T-cell (primary cell): Measurements from ENCODE around the gene RBM23. TPM values are rescaled to one million over a fixed set of nuclear protein-coding genes. Genes with fewer than 3 reads are reported as not detected.
A peak's percentile ranks its signal among the peaks of the same experiment; 100 is the strongest.

Source experiments
- ATAC-seq, 4 experiments: fragments of 200-7000 bp in 3 of 4; fragments of 150-1000 bp in 1 of 4; cut with Tn5 transposase; replicated peaks in 1 of 4; 1 replicate in 3 of 4; 2 replicates in 1 of 4; pipeline ENCODE4 v1.10.0; 2021; ENCODE audit warnings: moderate library complexity in 3 of 4, mild to moderate bottlenecking in 2 of 4, moderate number of reproducible peaks in 1 of 4
- CTCF ChIA-PET, 2 donors: fragments of 300-600 bp; sonication (Branson Sonifier 250); formaldehyde crosslinking; loops; one replicate each; lab custom pipeline; 2022; ENCODE audit warnings: antibody characterized with exemption in 2 of 2; lab: Charles Lee
- POLR2A ChIA-PET, 2 donors: fragments of 300-600 bp; sonication (Branson Sonifier 250); formaldehyde crosslinking; loops; one replicate each; lab custom pipeline; 2022; ENCODE audit warnings: antibody characterized with exemption in 2 of 2; lab: Charles Lee
- DNase-seq, 35 experiments: peaks; one replicate each; pipeline versions ENCODE4 v3.0.0 to v3.0.0-alpha.2; 2013 to 2023
- H3K27ac ChIP-seq: one replicate; pipeline ENCODE4 v1.5.1; 2013; ENCODE audit warnings: low read length
- H3K27me3 ChIP-seq, 2 experiments: replicated peaks in 1 of 2; 1 replicate in 1 of 2; 2 replicates in 1 of 2; pipeline versions ENCODE4 v1.6.1 to v1.7.0; 2013; ENCODE audit warnings: low read length in 1 of 2, mixed read lengths in 1 of 2; ENCODE audit not compliant: control insufficient read depth in 2 of 2, insufficient read depth in 2 of 2; ENCODE audit errors: extremely low read depth in 1 of 2
- H3K36me3 ChIP-seq, 2 donors: 1 replicate in 1 of 2; 2 replicates in 1 of 2; pipeline versions ENCODE4 v1.6.1 to v1.7.0; 2013; ENCODE audit warnings: low read length in 1 of 2; ENCODE audit not compliant: control insufficient read depth in 2 of 2, insufficient read depth in 1 of 2; ENCODE audit errors: extremely low read depth in 1 of 2
- H3K4me1 ChIP-seq, 2 experiments: 1 replicate in 1 of 2; 2 replicates in 1 of 2; pipeline versions ENCODE4 v1.6.1 to v1.7.0; 2013; ENCODE audit warnings: low read length in 2 of 2, mixed read lengths in 1 of 2; ENCODE audit not compliant: insufficient read depth in 2 of 2, control insufficient read depth in 1 of 2; ENCODE audit errors: extremely low read depth in 1 of 2
- H3K4me3 ChIP-seq, 2 donors: 1 replicate in 1 of 2; 2 replicates in 1 of 2; pipeline versions ENCODE4 v1.5.1 to v1.7.0; 2013; ENCODE audit warnings: mild to moderate bottlenecking in 2 of 2, low read length in 1 of 2, moderate library complexity in 1 of 2; ENCODE audit not compliant: control insufficient read depth in 1 of 2; ENCODE audit errors: extremely low read depth in 1 of 2
- H3K9me3 ChIP-seq: 2 replicates; pipeline ENCODE4 v1.7.0; 2013
- H3K27ac Mint-ChIP-seq, 2 donors: one replicate each; pipeline ENCODE4 v1.8.0; 2020 to 2021; ENCODE audit warnings: mild to moderate bottlenecking in 2 of 2, mixed read lengths in 2 of 2
- H3K27me3 Mint-ChIP-seq, 2 donors: one replicate each; pipeline ENCODE4 v1.8.0; 2021 to 2022; ENCODE audit warnings: mixed read lengths in 2 of 2
- H3K36me3 Mint-ChIP-seq: one replicate; pipeline ENCODE4 v1.8.0; 2021; ENCODE audit warnings: mixed read lengths
- H3K4me1 Mint-ChIP-seq, 3 donors: one replicate each; pipeline ENCODE4 v1.8.0; 2020 to 2022; ENCODE audit warnings: mixed read lengths in 3 of 3, mild to moderate bottlenecking in 1 of 3
- H3K4me3 Mint-ChIP-seq, 3 donors: one replicate each; pipeline ENCODE4 v1.8.0; 2020 to 2022; ENCODE audit warnings: mild to moderate bottlenecking in 3 of 3, mixed read lengths in 3 of 3, moderate library complexity in 3 of 3
- H3K9me3 Mint-ChIP-seq, 3 donors: one replicate each; pipeline ENCODE4 v1.8.0; 2020 to 2022; ENCODE audit warnings: mixed read lengths in 3 of 3
- WGBS: methylation state at CpG from one replicate; pipeline ENCODE4 v1.1.5; 2013; ENCODE audit warnings: missing lambda C conversion rate; ENCODE audit not compliant: insufficient coverage; 5-methylcytosine and 5-hydroxymethylcytosine counted together
- total RNA-seq, 35 experiments: library from RNA in 6 of 35; stranded (reverse) in 6 of 35; fragments of 120-200 nt in 1 of 35; gene quantifications; one replicate each; pipeline versions ENCODE4 v1.2.1 to v1.2.4 and lab custom pipeline; 2013 to 2026

RBM23 gene
- total RNA-seq, 5 donors from 2014 or later (not counting 1 experiment from before 2014, with no cell fraction given), result 88.7 to 102 (median 94.7) TPM

GRCh38 chr14:22929961-22930364 is 11.0 kb upstream of the RBM23 start:
- DNase-seq (peak in 1 of 35 experiments; percentile 9), ATAC-seq (peak in 1 of 4 experiments; percentile 1)
- WGBS, result 0% methylated on average over 1 of the region's 2 CpGs
- peak overlapping the region; percentile 97 to 99 for H3K4me3 ChIP-seq
- peaks cover 5 to 19% (median 11%) of the 10 kb centered on the region in 3 donors for H3K4me1 Mint-ChIP-seq
- no peaks in the 10 kb centered on the region for H3K27me3 Mint-ChIP-seq
- no peak overlapping the region for H3K4me3 Mint-ChIP-seq
- H3K9me3 ChIP-seq, result no peaks in the 10 kb centered on the region
- peaks cover 12% of the 10 kb centered on the region for H3K36me3 Mint-ChIP-seq
- peaks cover 9 to 20% of the 10 kb centered on the region in 2 experiments for H3K4me1 ChIP-seq
- H3K27ac Mint-ChIP-seq, result no peak overlapping the region
- ChIA-PET CTCF (interaction anchor here (0.5 to 3.5 kb wide), 34 partner anchors 9 to 1077 kb away, joined by 3 to 50 read pairs (median 4); partner anchors contain the start of genes ACIN1 (in 1 of the 2), AJUBA (in 1 of the 2), C14orf119 (in 1 of the 2) and CDH24 (in 1 of the 2)), POLR2A (interaction anchor here (0.5 to 4.4 kb wide), 6 partner anchors 11 to 1057 kb away, joined by 3 to 48 read pairs (median 5); partner anchors contain the start of genes ACIN1 (in 1 of the 2), C14orf119 (in 1 of the 2), DAD1 (in 1 of the 2) and OXA1L (in 1 of the 2))
- H3K27ac ChIP-seq, result peak overlapping the region; percentile 89
- H3K9me3 Mint-ChIP-seq, result no peaks in the 10 kb centered on the region
- H3K27me3 ChIP-seq, result no peaks in the 10 kb centered on the region
- H3K36me3 ChIP-seq, result peaks cover 0 to 10% of the 10 kb centered on the region in 2 donors

DNA sequence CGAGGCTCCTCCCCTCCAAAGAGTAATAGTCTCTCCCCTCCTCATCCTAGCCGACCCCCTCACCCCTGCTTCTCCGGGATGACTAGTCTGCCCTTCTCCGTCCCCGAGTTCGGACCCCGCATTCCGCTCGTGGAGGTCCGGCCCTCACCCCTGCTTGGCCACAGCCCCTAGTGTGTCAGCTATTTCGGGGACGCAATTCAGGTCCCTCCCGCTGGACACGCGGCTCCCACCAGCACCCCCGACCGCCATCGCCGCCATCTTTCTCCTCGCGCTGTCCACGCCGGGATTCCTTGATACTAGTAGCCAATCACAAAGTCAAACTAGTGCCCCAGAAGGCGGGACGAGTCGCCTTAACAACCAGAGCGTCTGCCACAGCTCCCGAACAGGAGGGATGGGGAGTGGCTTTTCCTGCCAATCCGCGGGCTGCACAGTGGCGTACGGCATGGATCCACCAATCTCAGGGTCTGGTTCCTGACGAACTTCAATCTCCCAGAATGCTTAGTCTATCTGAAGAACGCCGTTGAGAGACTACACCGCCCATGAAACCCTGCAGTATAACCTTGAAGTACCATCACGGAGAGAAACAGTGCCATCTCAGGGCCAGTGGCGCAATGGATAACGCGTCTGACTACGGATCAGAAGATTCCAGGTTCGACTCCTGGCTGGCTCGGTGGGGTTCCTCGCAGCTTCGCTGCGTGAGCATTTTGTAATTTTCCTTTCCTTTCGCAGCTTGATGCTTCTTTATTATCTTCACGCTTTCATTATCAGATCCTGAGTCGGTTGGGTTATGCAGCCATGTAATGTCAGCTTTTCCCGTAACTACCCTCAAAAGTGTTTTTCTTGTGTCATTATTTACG is 10.4 kb upstream of the RBM23 start, which contains the start of gene PRMT5:
Gene PRMT5, minus strand, starts transcription at position 273 of the 857 bp plus-strand sequence. Its CDS starts 15 bp downstream, at position 258.
- ChIA-PET POLR2A (interaction anchor here (0.6 to 4.4 kb wide), 8 partner anchors 9 to 340 kb away, joined by 3 to 48 read pairs (median 5); partner anchors contain the start of genes ACIN1 (in 1 of the 2), C14orf119 (in 1 of the 2), DAD1 (in 1 of the 2) and OXA1L (in 1 of the 2)), CTCF (interaction anchor here (0.5 to 3.5 kb wide), 36 partner anchors 8 to 1077 kb away, joined by 3 to 50 read pairs (median 4); partner anchors contain the start of genes ACIN1 (in 1 of the 2), AJUBA (in 1 of the 2), C14orf119 (in 1 of the 2) and CDH24 (in 1 of the 2))
- peak within 1 kb of the TSS; percentile 89 for H3K27ac ChIP-seq
- WGBS, result 0% methylated on average over 47 of the region's 51 CpGs
- H3K36me3 Mint-ChIP-seq, result peaks cover 18% of the 10 kb centered on the region
- DNase-seq (peak; percentile 93 to 100 (median 98)), ATAC-seq (peak; percentile 95 to 97 (median 97))
- no peak within 1 kb of the TSS for H3K27ac Mint-ChIP-seq
- no peaks in the 10 kb centered on the region for H3K27me3 ChIP-seq
- H3K4me1 ChIP-seq, result peaks cover 9 to 20% of the 10 kb centered on the region in 2 experiments
- no peaks in the 10 kb centered on the region for H3K9me3 ChIP-seq
- no peaks in the 10 kb centered on the region for H3K9me3 Mint-ChIP-seq
- peaks cover 3 to 16% of the 10 kb centered on the region in 2 donors for H3K36me3 ChIP-seq
- no peak within 1 kb of the TSS for H3K4me3 Mint-ChIP-seq
- no peaks in the 10 kb centered on the region for H3K27me3 Mint-ChIP-seq
- peaks cover 5 to 19% (median 11%) of the 10 kb centered on the region in 3 donors for H3K4me1 Mint-ChIP-seq
- peak within 1 kb of the TSS; percentile 97 to 99 for H3K4me3 ChIP-seq

GRCh38 chr14:22928237-22929103 is 9.5 kb upstream of the RBM23 start:
- peak in 1 of 35 experiments; percentile 27 for DNase-seq
- Histone ChIP-seq H3K36me3 (peaks cover 5 to 24% of the 10 kb centered on the region in 2 donors), H3K9me3 (no peaks in the 10 kb centered on the region), H3K27ac (peak overlapping the region; percentile 89), H3K27me3 (no peaks in the 10 kb centered on the region), H3K4me1 (peaks cover 9 to 20% of the 10 kb centered on the region in 2 experiments), H3K4me3 (peak overlapping the region; percentile 97 to 99)
- CTCF ChIA-PET, result interaction anchor here (0.6 to 3.5 kb wide), 24 partner anchors 9 to 392 kb away, joined by 3 to 50 read pairs (median 4); partner anchors contain the start of genes ACIN1 (in 1 of the 2), AJUBA (in 1 of the 2), C14orf119 (in 1 of the 2) and CDH24 (in 1 of the 2)
- Mint-ChIP-seq H3K27ac (no peak overlapping the region), H3K4me3 (no peak overlapping the region), H3K27me3 (no peaks in the 10 kb centered on the region), H3K36me3 (peaks cover 26% of the 10 kb centered on the region), H3K4me1 (peaks cover 5 to 19% (median 11%) of the 10 kb centered on the region in 3 donors), H3K9me3 (no peaks in the 10 kb centered on the region)
- WGBS, result 6% methylated on average over 11 of the region's 12 CpGs
- POLR2A ChIA-PET, result interaction anchor here (0.6 to 4.4 kb wide), 6 partner anchors 9 to 339 kb away, joined by 3 to 48 read pairs (median 4); partner anchors contain the start of genes RBM23 (in 2 of the 2) and DAD1 (in 1 of the 2)
- ATAC-seq, result no peak

DNA sequence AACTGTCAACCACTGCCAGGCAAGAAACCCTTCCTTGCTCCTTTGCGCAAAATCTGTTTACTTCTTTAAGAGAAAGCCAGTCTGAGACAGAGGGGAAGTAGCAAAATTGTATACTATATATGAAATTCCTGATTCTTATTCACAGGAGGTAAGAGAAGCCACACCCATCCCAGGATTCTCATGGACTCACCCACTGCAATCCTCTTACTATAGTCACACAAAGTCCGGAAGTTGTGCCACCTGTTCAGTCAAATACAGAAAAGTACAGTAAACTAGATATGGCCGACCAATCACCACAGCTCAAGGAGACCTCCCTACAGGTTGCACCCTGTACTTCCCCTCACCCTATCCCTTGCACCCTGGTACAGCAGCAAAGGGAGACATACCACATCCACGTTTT is 7.4 kb upstream of the RBM23 start:
- H3K36me3 ChIP-seq, result peaks cover 5 to 37% of the 10 kb centered on the region in 2 donors

GRCh38 chr14:22925513-22925912 is 6.6 kb upstream of the RBM23 start:
- WGBS, result no CpG with 5 or more reads among the region's 8 CpGs
- DNase-seq (no peak), ATAC-seq (no peak)
- no peak overlapping the region for H3K27ac Mint-ChIP-seq
- CTCF ChIA-PET, result interaction anchor here in 1 of 2 donors (0.7 kb wide), 1 partner anchor 98 kb away, joined by 5 read pairs; no protein-coding TSS in a partner anchor
- Histone ChIP-seq H3K4me3 (no peak overlapping the region), H3K36me3 (peaks cover 9 to 45% of the 10 kb centered on the region in 2 donors), H3K4me1 (peaks cover 9 to 15% of the 10 kb centered on the region in 2 experiments), H3K27ac (no peak overlapping the region), H3K9me3 (no peaks in the 10 kb centered on the region), H3K27me3 (no peaks in the 10 kb centered on the region)
- peaks cover 5 to 13% (median 5%) of the 10 kb centered on the region in 3 donors for H3K4me1 Mint-ChIP-seq
- POLR2A ChIA-PET, result no interaction called here
- no peak overlapping the region for H3K4me3 Mint-ChIP-seq
- peaks cover 46% of the 10 kb centered on the region for H3K36me3 Mint-ChIP-seq
- no peaks in the 10 kb centered on the region for H3K27me3 Mint-ChIP-seq
- no peaks in the 10 kb centered on the region for H3K9me3 Mint-ChIP-seq

More for the DNA sequence above, 7.4 kb upstream of the RBM23 start:
- peak overlapping the region in 1 of 3 donors; percentile 3 for H3K4me3 Mint-ChIP-seq
- peaks cover 41% of the 10 kb centered on the region for H3K36me3 Mint-ChIP-seq
- no peak overlapping the region for H3K27ac Mint-ChIP-seq
- Histone ChIP-seq H3K4me3 (no peak overlapping the region), H3K27ac (no peak overlapping the region), H3K9me3 (no peaks in the 10 kb centered on the region), H3K4me1 (peaks cover 9 to 20% of the 10 kb centered on the region in 2 experiments), H3K27me3 (no peaks in the 10 kb centered on the region)
- DNase-seq, result no peak
- H3K4me1 Mint-ChIP-seq, result peaks cover 5 to 13% (median 5%) of the 10 kb centered on the region in 3 donors
- no peaks in the 10 kb centered on the region for H3K9me3 Mint-ChIP-seq
- WGBS, result 88% methylated on average over 2 of the region's 4 CpGs
- CTCF ChIA-PET, result no interaction called here
- ATAC-seq, result no peak
- POLR2A ChIA-PET, result no interaction called here
- no peaks in the 10 kb centered on the region for H3K27me3 Mint-ChIP-seq
